Stimulated activated CD4-positive, alpha-beta T cell treated with anti-CD3 and anti-CD28 coated beads, Interleukin-1b, Interleukin-23, amount 100 ng/mL, for 1 hour (primary cell): ENCODE results near the gene SERINC5.
"Not testable (repeated sequence)": the region's sequence is repeated elsewhere in the genome, so short reads cannot be mapped to it uniquely, and the experiment has no call there.

Experiments
- DNase-seq, 2 donors: peaks; one replicate each; pipeline ENCODE4 v3.0.0-alpha.2; 2020; ENCODE audit warnings: low read depth in 2 of 2

The SERINC5 gene

DNA sequence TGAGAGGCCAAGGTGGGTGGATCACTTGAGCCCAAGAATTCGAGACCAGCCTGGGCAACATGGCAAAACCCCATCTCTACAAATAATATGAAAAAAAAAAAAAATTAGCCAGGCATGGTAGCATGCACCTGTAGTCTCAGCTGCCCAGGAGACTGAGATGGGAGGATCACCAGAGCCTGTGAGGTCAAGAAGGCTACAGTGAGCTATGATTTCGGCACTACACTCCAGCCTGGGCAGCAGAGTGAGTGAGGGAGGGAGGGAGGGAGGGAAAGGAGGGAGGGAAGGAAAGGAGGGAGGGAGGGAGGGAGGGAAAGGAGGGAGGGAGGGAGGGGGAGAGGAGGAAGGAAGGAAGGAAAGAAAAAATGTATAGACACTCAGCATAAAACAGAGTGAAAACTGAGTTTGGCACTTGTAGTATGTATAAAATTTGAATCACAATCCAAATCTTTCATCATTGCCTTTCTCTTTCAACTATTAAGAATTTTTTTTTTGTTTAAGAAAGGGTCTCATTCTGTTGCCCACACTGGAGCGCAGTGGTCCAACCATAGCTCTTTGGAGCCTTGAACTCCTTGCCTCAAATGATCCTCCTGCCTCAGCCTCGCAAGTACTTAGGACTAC is 27.8 kb downstream of the SERINC5 start:
- DNase-seq: no peak

DNA sequence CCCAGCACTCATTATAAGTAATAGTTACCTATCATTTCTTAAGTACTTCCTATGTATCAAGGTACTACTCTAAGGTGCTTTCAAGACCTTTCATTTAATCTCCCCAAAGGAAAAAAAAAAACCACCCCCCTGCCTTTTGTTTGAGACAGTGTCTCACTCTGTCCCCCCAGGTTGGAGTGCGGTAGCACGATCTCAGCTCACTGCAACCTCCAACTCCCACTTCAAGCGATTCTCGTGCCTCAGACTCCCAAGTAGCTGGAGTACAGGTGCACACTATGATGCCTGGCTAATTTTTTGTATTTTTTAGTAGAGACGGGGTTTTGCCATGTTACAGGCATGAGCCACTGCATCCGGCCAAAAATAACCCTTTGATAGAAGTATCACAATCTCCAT is 29.9 kb downstream of the SERINC5 start:
- DNase-seq: no peak

DNA sequence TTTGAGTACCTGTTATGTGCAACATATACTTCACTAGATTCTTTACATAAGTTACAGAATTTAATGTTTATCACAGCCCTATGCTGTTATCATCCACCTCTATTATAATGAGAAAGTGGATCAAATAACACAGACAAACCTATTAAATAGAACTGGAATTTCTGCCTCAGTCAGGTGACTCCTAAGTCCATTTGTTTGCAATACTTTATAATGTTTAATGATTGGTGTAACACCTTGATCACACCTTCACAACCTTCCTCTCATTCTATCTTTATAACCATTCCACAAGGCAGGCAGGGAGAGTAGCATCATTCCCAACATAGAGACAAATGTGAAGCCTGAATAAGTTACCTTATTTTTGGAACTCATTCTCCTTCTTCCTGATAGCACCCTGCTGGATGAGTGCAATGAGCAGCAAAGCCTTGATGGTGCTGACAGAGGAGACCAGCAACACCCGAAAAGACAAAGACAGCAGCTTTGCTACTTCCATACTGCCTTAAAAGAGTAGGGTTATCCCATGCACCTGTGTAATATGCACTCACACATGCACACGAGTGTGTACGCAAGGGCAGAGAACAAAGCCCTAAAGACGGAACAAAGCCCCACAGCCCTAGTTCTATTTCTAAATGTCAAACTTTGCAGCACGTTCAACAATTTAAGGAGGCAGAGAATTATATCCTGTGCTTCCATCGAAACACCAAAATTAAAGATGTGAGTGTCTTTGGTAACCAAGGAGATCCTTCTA is 30.5 kb downstream of the SERINC5 start:
- no peak for DNase-seq

DNA sequence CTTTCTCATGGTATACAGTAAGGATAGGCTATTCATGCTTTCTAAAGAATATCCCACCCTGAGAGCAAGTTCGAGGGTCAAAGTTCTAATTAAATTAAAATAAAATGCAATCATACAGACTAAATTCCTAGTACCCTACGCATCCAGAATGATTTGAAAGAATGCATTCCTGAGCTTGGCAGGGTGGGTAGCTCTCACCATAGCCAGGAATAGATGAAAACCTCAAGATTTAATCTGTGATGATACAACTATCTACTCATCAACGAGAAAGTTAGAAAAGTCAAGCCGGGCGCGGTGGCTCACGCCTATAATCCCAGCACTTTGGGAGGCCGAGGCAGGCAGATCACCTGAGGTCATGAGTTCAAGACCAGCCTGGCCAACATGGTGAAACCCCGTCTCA is 32.3 kb downstream of the SERINC5 start:
- no peak for DNase-seq

DNA sequence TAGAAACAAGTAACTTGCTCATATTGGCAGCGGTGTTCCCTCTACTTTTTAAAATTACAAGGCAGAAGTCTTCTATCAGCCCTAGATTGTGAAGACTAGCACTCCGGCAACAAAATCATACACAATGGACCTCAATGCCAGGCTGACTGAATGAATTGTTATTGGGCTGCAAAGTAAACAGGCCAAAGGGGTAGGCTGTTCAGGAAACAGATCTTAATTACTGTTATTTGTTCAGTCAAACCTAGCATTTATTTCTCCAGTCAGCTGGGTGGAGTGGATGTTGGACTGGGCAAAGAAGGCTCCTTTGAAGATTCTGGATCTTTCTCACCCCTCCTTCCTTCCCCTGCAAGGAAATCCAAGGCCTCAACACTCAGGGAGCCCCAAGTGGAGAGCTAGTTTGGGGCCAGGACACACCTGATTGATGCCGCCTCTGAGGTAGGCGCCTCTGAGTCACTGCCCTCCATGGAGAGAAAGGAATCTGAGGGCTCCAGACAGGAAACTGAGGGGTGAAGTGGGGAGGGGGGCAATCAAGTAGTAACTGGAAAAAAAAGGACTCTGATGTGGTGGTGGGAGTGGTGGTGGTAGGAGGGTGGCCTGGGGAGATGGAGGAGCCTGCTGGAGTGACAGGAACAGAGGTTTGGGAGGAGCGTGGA is 35.5 kb downstream of the SERINC5 start:
- no peak for DNase-seq

DNA sequence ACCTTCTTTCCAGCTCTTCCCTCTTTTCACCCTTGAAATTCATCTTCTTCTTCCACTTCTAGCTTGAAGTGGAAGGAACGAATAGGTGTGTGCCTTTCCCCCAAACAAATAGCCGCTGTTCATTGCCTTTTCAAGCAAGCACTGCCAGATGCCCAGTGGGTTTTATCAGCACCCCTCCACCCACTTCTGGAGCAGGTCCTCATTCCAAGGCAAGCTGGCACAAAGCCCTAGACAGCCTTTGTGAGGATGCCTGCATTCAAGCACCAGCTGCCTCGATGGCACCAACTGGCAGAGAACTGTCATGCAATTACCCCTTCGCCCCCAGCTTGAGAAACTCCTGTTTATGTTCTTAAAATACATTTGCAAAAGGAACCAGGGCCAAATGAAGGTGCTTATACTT is 36.5 kb downstream of the SERINC5 start:
- DNase-seq: no peak

DNA sequence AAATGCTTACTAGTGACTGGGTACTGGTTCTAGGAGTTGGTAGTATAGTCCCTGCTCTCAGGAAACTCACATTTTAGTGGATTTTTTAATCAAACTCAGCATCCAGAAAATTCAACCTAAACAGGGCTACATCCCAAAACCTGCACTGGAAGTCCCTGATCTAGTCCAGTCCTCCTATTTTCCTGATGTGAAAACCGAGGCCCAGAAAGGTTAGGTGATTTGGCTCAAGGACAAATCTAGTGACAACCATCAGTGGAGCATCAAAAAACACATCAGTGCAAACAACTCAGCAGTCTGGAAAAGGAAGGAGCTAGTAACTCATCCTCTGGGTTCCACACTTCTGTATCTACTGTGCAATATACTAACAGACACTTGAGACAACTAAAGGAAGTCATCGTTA is 38.2 kb downstream of the SERINC5 start:
- DNase-seq: no peak

DNA sequence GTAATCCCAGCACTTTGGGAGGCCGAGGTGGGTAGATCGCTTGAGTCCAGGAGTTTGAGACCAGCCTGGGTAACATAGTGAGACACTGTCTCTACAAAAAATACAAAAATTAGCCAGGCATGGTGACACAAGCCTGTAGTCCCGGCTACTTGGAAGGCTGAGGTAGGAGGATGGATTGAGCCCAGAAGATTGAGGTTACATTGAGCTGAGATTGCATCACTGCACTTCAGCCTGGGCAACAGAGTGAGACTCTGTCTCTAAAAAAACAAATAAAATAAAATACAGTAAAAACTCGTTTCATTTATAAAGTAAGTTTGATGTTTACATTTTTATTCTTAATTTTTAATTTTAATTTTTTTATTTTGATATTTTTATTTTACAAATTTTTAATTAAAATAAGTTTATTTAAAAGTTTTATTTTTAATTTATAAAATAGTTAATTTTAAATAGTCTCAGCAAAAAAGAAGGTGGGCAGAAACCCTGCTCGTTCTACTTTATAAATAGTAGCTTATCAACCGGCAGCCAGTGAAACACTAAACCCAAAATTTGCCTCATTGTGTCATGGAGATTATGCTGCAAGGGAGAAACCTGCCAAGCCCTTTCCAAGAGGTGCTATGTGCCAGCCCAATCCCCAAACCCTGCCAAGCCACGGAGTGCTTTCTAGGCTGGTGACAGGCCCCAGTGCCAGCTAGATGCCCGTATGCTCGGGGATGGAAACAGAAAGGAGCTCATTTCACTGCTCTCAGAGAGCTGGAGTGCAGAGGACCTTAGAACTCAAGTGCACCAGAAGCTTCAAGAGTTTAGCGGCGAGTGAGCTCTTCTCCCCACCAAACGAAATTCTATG is 38.9 kb downstream of the SERINC5 start:
- DNase-seq: no peak

DNA sequence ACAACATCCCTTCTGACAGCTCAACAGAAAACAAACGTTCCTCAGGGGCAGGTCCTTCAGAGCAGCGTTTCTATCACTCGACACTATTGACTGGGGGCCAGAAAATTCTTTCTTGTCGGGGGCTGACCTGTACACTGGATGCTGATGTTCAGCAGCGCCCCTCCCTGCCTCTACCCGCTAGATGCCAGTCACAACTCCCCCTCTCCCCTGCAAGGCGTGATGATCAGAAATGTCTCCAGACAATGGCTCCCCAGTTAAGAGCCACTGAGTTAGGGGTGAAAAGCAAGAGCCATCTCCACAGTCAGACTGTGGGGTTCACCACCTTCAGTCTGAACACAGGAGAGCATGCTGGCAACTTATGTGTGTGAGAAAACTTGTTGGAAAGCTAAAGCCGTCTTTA is 39.8 kb downstream of the SERINC5 start:
- DNase-seq: no peak

DNA sequence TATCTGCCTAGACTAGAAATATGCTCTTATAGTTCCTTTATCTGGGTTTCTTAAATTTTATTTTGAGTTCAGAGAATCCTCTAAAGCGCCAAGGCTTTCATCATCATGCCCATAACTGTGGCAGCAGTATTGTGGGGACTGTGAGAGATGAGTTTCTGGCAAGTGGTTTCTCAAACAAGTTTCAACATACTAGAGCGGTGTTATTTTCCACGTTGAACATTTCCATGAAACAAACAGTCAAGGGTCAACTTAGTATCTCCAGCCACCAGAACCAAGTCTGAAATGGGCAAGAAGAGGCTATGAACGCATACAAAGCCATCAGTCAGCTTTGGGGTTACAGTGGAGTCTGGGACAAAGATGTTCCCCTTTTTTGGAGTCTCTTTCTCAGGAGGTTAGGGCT is 40.3 kb downstream of the SERINC5 start:
- DNase-seq: no peak

DNA sequence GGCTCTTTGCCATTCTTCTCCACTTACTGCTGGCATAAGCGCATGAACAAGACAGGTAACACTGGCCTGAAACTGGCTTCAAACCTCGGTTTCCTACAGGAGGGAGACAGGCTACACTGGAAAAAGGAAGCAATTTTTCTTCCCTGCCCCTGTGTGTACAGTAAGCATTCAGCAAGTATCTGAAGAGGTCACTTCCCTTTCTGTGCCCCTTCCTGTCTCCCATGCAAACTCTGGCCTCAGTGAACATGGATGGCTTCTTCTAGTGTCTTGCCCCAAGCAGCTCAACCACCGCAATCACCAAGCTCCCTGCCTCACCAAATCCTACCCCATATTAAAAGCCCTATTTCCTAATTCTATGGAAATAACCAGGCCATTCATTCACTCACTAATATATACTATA is 42.4 kb downstream of the SERINC5 start:
- no peak for DNase-seq

DNA sequence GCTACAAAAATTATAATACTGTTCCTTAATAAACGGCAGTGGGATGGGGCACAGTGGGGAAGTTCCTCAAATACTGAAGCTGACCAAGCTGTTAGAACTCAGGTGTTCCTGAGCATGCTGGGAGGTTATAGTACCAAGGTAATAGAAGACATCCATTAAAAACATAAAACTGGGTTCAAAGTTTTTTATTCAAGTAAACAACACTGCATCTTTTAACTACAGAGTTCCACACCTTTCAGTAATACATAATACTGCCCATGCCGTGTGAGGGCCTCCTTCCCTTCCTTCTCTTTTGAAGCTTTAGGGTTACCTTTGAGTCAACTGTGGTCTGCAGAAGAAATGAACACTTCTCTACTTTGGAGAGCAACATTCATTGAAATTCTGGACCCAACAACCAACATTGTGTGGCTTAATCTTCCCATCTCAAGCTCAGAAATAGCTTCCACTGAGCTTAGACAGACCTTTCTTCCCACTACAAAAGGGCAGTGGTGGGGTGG is 43.6 kb downstream of the SERINC5 start:
- no peak for DNase-seq

DNA sequence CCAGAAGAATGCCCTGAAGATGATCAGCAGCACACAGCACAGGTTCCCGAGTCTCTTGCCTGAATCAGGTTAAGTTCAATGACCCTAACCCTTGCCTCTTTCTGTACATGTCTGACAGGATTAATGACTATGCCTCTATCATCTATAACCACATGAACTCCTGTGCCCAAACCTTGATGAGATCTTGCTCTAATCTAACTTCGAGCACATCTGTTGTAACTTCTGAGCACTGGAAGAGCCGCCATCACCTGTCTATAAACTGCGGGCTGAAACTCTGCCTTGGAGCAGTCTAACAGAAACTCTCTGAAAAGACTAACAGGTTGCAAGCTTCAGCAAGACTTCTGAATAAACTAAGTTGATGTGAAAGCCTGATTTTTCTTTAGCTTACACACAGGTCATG is 44.5 kb downstream of the SERINC5 start:
- DNase-seq: no peak

DNA sequence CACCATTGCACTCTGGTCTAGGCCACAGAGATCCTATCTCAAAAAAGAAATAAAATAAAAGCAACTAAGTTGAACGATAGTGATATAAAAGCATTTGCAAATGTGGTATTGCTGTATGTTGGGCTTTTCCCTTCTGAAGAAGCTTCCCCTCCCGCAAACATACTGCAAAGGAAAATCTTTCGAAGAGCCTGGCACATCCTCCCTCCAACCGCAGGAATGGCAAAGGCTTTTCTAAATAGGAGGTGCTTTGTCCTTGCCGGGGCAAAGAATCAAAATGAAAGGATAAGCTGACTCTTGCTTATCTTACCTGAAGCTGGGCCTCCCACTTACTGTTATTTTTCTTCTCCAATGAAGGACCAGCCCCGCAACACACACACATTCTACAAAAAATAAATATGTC is 45.8 kb downstream of the SERINC5 start:
- no peak for DNase-seq

DNA sequence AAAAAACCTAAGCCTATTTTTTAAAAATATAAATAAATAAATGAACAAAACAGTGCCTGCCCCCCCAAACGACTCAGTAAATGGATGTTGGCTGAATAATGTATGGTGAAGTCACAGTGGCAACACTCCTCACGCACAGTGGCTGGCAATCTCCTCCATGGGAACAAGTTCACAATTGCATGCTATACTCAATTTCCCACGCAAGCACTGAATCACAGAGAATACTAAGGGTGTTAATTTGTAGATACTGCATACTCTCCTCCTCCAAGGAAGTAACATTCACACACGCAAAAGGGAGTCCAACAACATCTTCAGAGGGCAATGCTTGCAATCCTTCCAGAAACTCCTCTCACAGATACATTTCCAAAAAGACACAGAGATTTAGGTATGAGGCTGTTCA is 47.5 kb downstream of the SERINC5 start:
- DNase-seq: no peak

DNA sequence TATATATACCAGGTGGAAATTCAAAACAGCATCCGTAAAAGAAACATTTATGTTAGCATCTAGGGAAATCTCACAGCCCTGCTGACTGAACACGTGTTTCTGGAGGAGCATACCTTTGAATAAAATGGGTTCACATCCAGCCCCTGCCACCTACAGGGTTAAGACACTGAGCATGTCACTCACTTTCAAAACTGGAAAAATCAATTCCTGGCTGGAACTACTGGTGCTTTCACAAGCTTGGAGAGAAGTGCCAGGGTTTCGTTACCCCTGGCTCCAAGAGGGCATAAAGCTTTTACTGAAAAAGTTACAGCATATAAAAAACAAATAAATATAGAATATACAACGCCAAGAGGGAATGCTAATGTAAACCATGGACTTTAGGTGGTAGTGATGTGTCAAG is 48.0 kb downstream of the SERINC5 start:
- DNase-seq: no peak

DNA sequence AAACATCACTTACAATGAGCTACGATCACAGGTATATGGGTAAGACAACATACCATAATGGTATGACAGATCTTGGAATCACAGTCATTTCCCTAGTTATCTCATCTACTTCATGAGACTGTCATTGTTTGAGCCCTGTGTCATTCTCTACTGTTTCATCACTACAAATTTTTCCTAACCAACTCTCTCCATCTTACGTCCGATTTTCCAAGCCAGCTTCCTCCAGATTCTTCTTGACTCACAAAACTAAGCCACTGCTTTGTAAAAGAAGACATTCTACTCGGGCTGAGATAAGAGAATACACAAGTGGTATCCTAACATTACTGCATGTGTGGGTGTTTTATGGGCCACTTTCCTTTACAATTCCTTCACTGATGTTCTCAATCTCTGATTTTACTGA is 49.6 kb downstream of the SERINC5 start:
- DNase-seq: no peak

DNA sequence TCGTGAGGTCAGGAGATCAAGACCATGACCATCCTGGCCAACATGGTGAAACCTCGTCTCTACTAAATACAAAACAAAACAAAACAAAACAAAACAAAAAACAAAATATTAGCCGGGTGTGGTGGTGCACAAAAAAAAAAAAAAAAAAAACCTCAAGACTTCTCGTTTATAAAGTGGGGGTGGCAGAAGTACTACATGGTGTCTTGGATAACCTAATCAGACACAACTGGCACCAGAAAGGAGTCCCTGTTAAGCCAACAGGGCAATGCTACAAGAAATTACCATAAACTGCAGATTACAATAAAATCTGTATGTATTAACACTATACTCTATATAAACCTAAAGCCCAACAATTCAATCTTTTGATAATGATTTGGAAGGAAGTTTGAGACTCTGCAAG is 50.0 kb downstream of the SERINC5 start:
- DNase-seq: no peak

DNA sequence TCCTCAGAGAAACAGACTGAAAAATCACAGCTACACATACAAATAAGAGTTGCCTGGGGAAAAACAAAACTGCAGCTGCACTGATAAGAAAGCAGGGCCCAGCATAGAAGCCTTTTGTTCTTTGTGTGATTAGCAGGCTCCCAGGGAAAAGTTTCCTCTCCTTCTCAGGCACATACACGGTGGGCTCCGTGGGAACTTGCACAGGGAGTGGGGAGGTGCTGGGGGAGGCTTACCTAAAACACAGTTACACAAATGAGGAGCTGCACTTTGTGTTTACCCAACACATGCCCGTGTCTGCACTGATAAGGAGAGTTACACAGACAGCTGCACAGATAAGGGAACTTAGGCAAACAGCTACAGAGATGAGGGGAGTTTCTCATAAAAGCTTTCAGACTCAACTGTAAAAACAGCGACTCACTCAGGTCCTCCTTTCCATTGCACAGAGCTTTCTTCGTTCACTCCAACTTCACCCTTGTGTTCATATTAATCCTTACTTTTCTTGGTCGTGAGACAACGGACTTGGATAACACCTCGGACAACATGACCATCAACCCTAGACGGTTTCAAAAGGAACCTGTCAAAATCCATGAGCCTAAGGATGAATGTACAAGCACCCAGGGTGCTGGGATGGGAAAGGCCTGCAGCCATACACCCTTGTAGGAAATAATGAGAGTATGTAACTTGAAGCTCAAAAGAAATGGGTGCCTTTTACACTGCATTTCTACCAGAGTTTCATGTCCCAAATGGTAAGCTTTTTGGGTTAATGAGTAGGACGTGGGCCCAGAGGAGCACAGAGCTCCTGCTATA is 50.8 kb downstream of the SERINC5 start:
- no peak for DNase-seq

DNA sequence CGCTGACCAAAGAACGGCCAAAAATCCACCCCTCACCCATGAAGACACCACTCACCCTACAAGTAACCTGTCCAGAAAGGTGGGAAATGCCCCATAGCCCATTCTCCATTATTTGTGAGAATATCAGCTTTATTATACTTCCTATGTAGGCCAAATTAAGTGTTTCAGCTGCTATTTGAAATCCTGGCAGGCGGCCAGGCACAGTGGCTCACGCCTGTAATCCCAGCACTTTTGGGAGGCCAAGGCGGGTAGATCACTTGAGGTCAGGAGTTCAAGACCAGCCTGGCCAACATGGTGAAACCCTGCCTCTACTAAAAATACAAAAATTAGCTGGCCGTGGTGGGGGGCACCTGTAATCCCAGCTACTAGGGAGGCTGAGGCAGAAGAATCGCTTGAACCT is 54.1 kb downstream of the SERINC5 start:
- not testable (repeated sequence) for DNase-seq

DNA sequence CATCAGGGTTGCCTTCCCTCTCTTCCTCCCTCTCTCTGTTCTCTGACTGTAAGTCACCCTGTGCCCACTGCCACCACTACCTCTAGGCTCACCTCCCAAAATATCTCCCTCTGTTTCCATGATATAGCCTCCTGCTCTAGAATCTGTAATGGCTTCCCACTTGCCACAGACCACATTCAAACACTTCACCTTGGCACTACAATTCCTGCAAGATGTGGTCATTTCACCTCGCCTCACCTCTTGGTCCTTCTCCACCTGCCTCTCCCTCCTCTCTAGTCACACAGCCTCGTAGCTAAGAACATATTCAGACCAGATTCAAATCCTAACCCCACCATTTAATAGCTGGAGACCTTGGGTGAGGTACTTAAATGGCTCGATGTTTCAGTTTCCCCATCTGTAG is 56.9 kb downstream of the SERINC5 start:
- DNase-seq: no peak
